Liver (tissue), 3 donors: Measurements from ENCODE around the gene CD96.

Experiments
- GABPA ChIP-seq, 2 donors: IDR thresholded peaks in 1 of 2; conservative IDR thresholded peaks in 1 of 2; 2 replicates each; pipeline ENCODE4 v1.6.1; 2016; ENCODE audit warnings: antibody characterized with exemption in 2 of 2, mild to moderate bottlenecking in 1 of 2, moderate library complexity in 1 of 2
- JUND ChIP-seq, 2 donors: IDR thresholded peaks; 2 replicates each; pipeline ENCODE4 v1.6.1; 2016; ENCODE audit warnings: antibody characterized with exemption in 2 of 2
- NR2F2 ChIP-seq: IDR thresholded peaks from 2 replicates; pipeline ENCODE4 v1.6.1; 2016; ENCODE audit warnings: antibody characterized with exemption
- RAD21 ChIP-seq, 2 donors: IDR thresholded peaks; 2 replicates each; pipeline ENCODE4 v1.6.1; 2016; ENCODE audit warnings: antibody characterized with exemption in 2 of 2, mild to moderate bottlenecking in 2 of 2
- RXRA ChIP-seq, 2 donors: IDR thresholded peaks; 2 replicates each; pipeline ENCODE4 v1.6.1; 2017 to 2018; ENCODE audit warnings: antibody characterized with exemption in 2 of 2, mild to moderate bottlenecking in 1 of 2
- SP1 ChIP-seq: IDR thresholded peaks from 2 replicates; pipeline ENCODE4 v1.6.1; 2018; ENCODE audit warnings: antibody characterized with exemption, mild to moderate bottlenecking
- TAF1 ChIP-seq: conservative IDR thresholded peaks from 2 replicates; pipeline ENCODE4 v1.6.1; 2016; ENCODE audit warnings: antibody characterized with exemption, mild to moderate bottlenecking
- YY1 ChIP-seq: IDR thresholded peaks from 2 replicates; pipeline ENCODE4 v1.6.1; 2016; ENCODE audit warnings: antibody characterized with exemption, mild to moderate bottlenecking
- TF ChIP-seq, protein P1 (sequence below): fragments of 150-350 bp; IDR thresholded peaks from 2 replicates; pipeline ENCODE4 v1.5.1; 2017; ENCODE audit warnings: improper control_type of control experiment, low read depth, low read length; ENCODE audit not compliant: missing input control
- TF ChIP-seq, protein P2 (sequence below): IDR thresholded peaks from 2 replicates; pipeline ENCODE4 v1.6.1; 2016; ENCODE audit warnings: antibody characterized with exemption
- TF ChIP-seq, protein P3 (sequence below): IDR thresholded peaks from 2 replicates; pipeline ENCODE4 v1.6.1; 2016; ENCODE audit warnings: antibody characterized with exemption, mild to moderate bottlenecking
- TF ChIP-seq, protein P4 (sequence below): IDR thresholded peaks from 2 replicates; pipeline ENCODE4 v1.6.1; 2016; ENCODE audit warnings: antibody characterized with exemption
- TF ChIP-seq, protein P5 (sequence below): IDR thresholded peaks from 2 replicates; pipeline ENCODE4 v1.6.1; 2016; ENCODE audit warnings: antibody characterized with exemption
- donor health status: healthy.
- donor health status: healthy.

DNA sequence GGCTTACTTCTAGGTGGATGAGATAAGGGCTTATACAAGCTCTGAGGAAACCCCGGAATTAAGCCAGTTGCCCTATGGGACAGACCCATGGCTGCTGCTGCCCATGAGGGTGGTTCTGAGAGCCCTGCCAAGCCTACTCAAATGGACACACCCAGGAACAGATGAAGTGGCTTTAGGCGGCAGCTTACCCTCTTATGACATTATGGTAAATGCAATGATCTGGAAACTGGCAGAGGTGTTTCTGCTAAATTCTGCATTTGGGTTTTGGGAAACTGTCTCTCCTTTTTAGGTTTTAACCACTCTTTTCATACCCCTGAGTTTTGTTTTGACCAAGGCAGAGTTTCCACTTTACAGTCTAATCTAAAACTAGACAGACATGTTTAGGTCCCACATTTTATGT, 62.1 kb downstream of the CD96 start:
- TF ChIP-seq YY1: no peak
- TF ChIP-seq, protein P1, sequence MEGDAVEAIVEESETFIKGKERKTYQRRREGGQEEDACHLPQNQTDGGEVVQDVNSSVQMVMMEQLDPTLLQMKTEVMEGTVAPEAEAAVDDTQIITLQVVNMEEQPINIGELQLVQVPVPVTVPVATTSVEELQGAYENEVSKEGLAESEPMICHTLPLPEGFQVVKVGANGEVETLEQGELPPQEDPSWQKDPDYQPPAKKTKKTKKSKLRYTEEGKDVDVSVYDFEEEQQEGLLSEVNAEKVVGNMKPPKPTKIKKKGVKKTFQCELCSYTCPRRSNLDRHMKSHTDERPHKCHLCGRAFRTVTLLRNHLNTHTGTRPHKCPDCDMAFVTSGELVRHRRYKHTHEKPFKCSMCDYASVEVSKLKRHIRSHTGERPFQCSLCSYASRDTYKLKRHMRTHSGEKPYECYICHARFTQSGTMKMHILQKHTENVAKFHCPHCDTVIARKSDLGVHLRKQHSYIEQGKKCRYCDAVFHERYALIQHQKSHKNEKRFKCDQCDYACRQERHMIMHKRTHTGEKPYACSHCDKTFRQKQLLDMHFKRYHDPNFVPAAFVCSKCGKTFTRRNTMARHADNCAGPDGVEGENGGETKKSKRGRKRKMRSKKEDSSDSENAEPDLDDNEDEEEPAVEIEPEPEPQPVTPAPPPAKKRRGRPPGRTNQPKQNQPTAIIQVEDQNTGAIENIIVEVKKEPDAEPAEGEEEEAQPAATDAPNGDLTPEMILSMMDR: no peak
- TF ChIP-seq, protein P2, sequence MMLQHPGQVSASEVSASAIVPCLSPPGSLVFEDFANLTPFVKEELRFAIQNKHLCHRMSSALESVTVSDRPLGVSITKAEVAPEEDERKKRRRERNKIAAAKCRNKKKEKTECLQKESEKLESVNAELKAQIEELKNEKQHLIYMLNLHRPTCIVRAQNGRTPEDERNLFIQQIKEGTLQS: no peak
- TF ChIP-seq RXRA (IDR thresholded peaks at IDR 0.05): no peak
- TF ChIP-seq, protein P3, sequence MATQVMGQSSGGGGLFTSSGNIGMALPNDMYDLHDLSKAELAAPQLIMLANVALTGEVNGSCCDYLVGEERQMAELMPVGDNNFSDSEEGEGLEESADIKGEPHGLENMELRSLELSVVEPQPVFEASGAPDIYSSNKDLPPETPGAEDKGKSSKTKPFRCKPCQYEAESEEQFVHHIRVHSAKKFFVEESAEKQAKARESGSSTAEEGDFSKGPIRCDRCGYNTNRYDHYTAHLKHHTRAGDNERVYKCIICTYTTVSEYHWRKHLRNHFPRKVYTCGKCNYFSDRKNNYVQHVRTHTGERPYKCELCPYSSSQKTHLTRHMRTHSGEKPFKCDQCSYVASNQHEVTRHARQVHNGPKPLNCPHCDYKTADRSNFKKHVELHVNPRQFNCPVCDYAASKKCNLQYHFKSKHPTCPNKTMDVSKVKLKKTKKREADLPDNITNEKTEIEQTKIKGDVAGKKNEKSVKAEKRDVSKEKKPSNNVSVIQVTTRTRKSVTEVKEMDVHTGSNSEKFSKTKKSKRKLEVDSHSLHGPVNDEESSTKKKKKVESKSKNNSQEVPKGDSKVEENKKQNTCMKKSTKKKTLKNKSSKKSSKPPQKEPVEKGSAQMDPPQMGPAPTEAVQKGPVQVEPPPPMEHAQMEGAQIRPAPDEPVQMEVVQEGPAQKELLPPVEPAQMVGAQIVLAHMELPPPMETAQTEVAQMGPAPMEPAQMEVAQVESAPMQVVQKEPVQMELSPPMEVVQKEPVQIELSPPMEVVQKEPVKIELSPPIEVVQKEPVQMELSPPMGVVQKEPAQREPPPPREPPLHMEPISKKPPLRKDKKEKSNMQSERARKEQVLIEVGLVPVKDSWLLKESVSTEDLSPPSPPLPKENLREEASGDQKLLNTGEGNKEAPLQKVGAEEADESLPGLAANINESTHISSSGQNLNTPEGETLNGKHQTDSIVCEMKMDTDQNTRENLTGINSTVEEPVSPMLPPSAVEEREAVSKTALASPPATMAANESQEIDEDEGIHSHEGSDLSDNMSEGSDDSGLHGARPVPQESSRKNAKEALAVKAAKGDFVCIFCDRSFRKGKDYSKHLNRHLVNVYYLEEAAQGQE: no peak
- TF ChIP-seq GABPA (IDR thresholded peaks at IDR 0.05 in 1 of 2, conservative IDR thresholded peaks at IDR 0.05 in 1 of 2): no peak
- no peak for TF ChIP-seq NR2F2
- no peak for TF ChIP-seq RAD21 (IDR thresholded peaks at IDR 0.05)
- TF ChIP-seq JUND (IDR thresholded peaks at IDR 0.05): no peak
- TF ChIP-seq, protein P4, sequence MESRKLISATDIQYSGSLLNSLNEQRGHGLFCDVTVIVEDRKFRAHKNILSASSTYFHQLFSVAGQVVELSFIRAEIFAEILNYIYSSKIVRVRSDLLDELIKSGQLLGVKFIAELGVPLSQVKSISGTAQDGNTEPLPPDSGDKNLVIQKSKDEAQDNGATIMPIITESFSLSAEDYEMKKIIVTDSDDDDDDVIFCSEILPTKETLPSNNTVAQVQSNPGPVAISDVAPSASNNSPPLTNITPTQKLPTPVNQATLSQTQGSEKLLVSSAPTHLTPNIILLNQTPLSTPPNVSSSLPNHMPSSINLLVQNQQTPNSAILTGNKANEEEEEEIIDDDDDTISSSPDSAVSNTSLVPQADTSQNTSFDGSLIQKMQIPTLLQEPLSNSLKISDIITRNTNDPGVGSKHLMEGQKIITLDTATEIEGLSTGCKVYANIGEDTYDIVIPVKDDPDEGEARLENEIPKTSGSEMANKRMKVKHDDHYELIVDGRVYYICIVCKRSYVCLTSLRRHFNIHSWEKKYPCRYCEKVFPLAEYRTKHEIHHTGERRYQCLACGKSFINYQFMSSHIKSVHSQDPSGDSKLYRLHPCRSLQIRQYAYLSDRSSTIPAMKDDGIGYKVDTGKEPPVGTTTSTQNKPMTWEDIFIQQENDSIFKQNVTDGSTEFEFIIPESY: no peak
- TF ChIP-seq, protein P5, sequence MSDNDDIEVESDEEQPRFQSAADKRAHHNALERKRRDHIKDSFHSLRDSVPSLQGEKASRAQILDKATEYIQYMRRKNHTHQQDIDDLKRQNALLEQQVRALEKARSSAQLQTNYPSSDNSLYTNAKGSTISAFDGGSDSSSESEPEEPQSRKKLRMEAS: no peak
- TF ChIP-seq TAF1: no peak
- TF ChIP-seq SP1: no peak
